GM12874 (cell line): ENCODE data around the gene SAMD4B.

ENCODE experiments used
- CTCF ChIP-seq: IDR thresholded peaks from 2 replicates; pipeline ENCODE4 v1.5.1; 2011; ENCODE audit warnings: low read depth, mild to moderate bottlenecking, control low read depth, low read length, moderate library complexity; ENCODE audit not compliant: insufficient read depth

Gene SAMD4B

GRCh38 chr19:39399668-39400050, 57.4 kb downstream of the SAMD4B start:
- TF ChIP-seq CTCF, result no peak

GRCh38 chr19:39400061-39400460, 57.8 kb downstream of the SAMD4B start:
- TF ChIP-seq CTCF, result no peak

- TF ChIP-seq CTCF, result no peak
Measured at GRCh38 chr19:39401070-39401548, 58.9 kb downstream of the SAMD4B start.

- no peak for TF ChIP-seq CTCF
Measured at GRCh38 chr19:39401549-39402345, 59.5 kb downstream of the SAMD4B start.

GRCh38 chr19:39402346-39403300, 60.4 kb downstream of the SAMD4B start:
- no peak for TF ChIP-seq CTCF

GRCh38 chr19:39403331-39404312, 61.4 kb downstream of the SAMD4B start:
- no peak for TF ChIP-seq CTCF
